ENCODE data around the gene KRTAP10-4. TPM values are rescaled to one million over a fixed set of nuclear protein-coding genes. Genes with fewer than 3 reads are reported as not detected.
"Not testable (repeated sequence)": the region's sequence is repeated elsewhere in the genome, so short reads cannot be mapped to it uniquely, and the experiment has no call there.

The KRTAP10-4 gene, protein sequence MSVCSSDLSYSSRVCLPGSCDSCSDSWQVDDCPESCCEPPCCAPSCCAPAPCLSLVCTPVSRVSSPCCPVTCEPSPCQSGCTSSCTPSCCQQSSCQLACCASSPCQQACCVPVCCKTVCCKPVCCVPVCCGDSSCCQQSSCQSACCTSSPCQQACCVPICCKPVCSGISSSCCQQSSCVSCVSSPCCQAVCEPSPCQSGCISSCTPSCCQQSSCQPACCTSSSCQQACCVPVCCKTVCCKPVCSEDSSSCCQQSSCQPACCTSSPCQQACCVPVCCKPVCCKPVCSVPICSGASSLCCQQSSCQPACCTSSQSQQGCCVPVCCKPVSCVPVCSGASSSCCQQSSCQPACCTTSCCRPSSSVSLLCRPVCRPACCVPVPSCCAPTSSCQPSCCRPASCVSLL
- not detected in 2 replicates for total RNA-seq

DNA sequence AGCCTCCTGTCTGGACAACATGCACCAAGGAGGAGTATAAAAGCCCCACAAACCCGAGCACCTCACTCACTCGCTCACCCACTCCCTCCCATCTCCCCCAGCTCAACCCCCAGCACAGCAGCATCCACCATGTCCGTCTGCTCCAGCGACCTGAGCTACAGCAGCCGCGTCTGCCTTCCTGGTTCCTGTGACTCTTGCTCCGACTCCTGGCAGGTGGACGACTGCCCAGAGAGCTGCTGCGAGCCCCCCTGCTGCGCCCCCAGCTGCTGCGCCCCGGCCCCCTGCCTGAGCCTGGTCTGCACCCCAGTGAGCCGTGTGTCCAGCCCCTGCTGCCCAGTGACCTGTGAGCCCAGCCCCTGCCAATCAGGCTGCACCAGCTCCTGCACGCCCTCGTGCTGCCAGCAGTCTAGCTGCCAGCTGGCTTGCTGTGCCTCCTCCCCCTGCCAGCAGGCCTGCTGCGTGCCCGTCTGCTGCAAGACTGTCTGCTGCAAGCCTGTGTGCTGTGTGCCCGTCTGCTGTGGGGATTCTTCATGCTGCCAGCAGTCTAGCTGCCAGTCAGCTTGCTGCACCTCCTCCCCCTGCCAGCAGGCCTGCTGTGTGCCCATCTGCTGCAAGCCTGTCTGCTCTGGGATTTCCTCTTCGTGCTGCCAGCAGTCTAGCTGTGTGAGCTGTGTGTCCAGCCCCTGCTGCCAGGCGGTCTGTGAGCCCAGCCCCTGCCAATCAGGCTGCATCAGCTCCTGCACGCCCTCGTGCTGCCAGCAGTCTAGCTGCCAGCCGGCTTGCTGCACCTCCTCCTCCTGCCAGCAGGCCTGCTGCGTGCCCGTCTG is at the start of gene KRTAP10-4:
Gene KRTAP10-4 (plus strand): TSS at position 100 of the 827 bp plus-strand sequence. CDS start 30 bp downstream, at position 130.
- not testable (repeated sequence) for H3K4me3 ChIP-seq (ENCODE audit: low read depth, low read length); DNase-seq (ENCODE audit: low read depth)

DNA sequence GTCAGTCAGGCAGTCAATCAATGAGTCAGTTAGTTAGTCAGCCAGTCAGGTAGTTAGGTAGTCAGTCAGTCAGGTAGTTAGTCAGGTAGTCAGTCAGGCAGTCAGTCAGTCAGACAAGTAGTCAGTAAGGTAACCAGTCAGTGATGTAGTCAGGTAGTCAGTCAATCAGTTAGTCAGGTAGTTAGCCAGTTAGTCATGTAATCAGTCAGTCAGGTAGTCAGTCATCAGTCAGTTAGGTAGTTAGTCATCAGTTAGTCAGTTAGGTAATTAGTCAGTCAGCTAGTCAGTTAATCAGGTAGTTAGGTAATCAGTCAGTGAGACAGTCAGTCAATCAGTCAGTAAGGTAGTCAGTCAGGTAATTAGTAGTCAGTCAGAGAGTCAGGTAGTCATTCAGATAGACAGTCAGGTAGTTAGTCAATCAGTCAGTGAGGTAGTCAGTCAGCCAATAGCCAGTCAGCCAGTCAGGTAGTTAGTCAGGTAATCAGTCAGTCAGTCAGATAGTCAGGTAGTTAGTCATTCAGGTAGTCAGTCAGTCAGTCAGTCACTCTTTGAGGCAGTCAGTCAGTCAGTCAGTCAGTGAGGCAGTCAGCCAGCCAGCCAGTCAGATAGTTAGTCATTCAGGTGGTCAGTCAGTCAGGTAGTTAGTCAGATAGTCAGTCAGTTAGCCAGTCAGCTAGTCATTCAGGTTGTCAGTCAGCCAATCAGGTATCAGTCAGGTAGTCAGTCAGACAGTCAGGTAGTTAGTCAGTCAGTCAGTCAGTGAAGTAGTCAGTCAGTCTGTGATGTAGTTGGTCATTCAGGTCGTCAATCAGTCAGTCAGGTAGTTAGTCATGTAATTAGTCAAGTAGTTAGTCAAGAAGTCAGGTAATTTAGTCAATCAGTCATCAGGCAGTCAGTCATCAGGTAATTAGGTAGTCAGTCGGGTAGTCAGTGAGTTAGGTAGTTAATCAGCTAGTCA is 48.8 kb upstream of the KRTAP10-4 start:
- TF ChIP-seq, protein P1, sequence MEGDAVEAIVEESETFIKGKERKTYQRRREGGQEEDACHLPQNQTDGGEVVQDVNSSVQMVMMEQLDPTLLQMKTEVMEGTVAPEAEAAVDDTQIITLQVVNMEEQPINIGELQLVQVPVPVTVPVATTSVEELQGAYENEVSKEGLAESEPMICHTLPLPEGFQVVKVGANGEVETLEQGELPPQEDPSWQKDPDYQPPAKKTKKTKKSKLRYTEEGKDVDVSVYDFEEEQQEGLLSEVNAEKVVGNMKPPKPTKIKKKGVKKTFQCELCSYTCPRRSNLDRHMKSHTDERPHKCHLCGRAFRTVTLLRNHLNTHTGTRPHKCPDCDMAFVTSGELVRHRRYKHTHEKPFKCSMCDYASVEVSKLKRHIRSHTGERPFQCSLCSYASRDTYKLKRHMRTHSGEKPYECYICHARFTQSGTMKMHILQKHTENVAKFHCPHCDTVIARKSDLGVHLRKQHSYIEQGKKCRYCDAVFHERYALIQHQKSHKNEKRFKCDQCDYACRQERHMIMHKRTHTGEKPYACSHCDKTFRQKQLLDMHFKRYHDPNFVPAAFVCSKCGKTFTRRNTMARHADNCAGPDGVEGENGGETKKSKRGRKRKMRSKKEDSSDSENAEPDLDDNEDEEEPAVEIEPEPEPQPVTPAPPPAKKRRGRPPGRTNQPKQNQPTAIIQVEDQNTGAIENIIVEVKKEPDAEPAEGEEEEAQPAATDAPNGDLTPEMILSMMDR (IDR thresholded peaks at IDR 0.05; ENCODE audit: insufficient read depth, low read depth, low read length) = no peak
- no peak overlapping the region for H3K4me3 ChIP-seq (ENCODE audit: low read depth, low read length)
- no peak for DNase-seq (ENCODE audit: low read depth)

DNA sequence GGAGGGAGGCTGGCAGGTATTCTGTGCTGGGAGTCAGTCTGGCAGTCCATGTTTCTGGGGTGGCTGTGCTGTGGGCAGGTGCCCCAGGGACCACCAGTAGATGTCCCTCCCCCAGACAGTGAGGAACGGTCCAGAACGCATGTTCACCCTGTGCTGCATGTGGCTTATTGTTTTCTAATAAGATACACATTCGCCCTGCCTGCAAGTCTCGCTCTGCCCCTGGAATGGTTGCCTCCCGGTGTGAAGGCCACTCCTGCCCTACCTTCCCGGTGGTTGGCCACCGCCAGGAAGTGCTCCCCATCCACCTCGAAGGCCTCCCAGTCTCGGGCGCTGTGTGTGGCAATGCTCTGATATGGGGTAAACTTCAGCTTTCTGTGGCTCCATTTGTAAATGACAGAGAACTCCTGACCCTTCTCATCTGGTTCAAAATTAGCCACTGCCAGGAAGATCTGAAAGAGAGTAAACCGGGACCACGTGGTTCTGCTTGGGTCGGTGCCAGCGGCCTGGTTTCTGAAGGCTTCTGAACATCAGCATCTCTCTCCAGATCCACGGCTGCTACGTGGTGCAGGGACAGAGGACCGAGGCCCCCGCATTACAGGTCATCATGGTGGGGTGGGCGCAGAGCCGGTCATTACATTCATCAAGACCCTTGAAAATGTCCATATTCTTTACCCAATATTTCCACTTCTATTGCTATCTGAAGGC is 48.0 kb upstream of the KRTAP10-4 start:
- TF ChIP-seq, protein P1 (IDR thresholded peaks at IDR 0.05; ENCODE audit: insufficient read depth, low read depth, low read length) = no peak
- H3K4me3 ChIP-seq (ENCODE audit: low read depth, low read length) = no peak overlapping the region
- DNase-seq (ENCODE audit: low read depth) = no peak

DNA sequence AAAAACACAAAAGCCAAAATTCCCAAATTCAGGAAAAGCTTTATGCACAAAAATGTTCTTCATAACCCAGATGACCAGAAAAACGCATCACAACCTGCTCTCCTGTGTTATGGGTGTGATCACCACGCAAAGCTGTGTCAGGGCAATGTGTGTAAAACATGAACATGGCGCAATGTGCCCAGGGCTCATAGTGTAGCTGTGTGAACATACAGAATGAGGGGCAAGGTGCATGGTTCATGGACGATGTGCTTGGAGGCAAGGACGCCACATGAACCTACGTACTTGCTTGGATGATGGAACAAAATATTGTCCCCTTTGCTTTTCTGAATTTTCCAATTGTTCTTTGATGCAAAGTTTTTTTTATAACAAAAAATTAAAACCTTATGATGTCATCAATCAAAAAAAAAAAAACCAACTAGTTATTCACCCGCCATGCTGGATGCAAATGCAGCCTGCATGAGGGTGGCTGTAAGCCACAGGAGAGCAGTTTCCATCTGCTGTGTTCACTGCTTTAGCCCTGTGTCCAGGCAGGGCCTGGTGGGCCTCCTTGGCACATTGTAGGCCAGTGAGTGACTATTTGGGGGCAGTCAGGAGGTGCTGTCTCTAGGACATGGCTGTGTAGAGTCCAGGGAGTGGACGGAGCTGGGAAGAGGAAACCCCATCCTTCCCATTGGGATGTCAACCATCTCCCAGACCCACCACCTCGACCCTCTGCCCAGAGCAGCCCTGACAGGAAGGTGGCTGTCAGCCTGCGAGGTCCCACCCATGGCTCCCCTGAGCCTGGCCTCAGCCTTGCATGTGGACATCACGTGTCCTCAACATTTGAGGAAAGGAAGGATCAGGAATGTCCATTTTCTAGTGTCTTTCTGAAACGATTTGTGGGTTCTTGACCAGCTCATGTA is 47.2 kb upstream of the KRTAP10-4 start:
- DNase-seq (ENCODE audit: low read depth) = no peak
- TF ChIP-seq, protein P1 (IDR thresholded peaks at IDR 0.05; ENCODE audit: insufficient read depth, low read depth, low read length) = no peak
- no peak overlapping the region for H3K4me3 ChIP-seq (ENCODE audit: low read depth, low read length)

DNA sequence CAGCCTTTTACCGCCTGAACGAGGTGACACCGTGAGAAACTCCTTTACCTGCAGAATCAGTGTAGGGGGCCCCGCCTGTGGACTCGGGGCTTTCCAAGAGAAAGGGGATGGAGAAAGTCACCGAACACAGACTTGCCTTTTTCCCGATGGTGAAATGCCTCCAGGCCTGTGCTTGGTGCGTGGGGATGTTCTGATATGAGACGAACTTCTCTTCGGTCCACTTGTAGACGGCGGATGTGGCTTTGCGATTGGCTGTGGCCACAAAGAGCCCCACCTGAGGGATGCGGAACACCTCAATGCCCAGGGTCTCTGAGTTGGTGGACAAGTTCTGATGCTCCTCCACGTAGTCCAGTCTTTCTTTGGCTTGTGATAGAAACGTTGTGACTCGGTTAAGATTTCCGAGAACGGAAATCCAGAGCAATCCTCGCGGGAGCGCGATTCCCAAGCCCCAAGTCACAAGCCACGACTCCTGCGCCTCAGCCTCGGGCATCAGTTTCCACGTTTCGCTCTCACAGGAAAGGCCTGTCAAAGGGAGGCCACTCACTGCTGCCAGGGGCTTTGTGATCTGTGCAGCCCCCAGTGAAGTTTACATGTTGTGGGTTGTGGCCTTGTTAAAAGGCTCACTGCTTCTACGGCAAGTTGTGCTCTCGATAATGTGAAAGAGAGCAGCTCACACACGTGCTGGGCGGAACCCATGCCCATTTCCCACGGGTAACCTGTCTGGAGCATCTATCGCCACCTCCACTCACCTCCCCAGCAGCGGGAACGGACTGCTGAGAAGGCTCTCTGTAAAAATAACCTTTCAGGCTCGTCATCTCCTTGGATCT is 46.2 kb upstream of the KRTAP10-4 start:
- DNase-seq (ENCODE audit: low read depth) = no peak
- TF ChIP-seq, protein P1 (IDR thresholded peaks at IDR 0.05; ENCODE audit: insufficient read depth, low read depth, low read length) = no peak
- no peak overlapping the region for H3K4me3 ChIP-seq (ENCODE audit: low read depth, low read length)
